ENCODE results near the gene MACROD2.

GRCh38 chr20:15571056-15571455, 1575.7 kb downstream of the MACROD2 start:
- TF ChIP-seq MXI1 (IDR thresholded peaks at IDR 0.05; ENCODE audit: borderline replicate concordance, low read depth, low read length): no peak
- no peak for TF ChIP-seq CTCF (conservative IDR thresholded peaks at IDR 0.05; ENCODE audit: low read depth, low read length)
- TF ChIP-seq CEBPB (IDR thresholded peaks at IDR 0.05; ENCODE audit: low read depth, low read length): no peak
- no peak for TF ChIP-seq FOS (IDR thresholded peaks at IDR 0.05; ENCODE audit: low read depth, low read length)
- TF ChIP-seq BHLHE40 (IDR thresholded peaks at IDR 0.05; ENCODE audit: low read depth, low read length): no peak
- TF ChIP-seq SMC3 (IDR thresholded peaks at IDR 0.05; ENCODE audit: low read depth, low read length): no peak
- no peak for TF ChIP-seq POLR2A (IDR thresholded peaks at IDR 0.05; ENCODE audit: low read depth, low read length)
- no peak for TF ChIP-seq CHD1 (IDR thresholded peaks at IDR 0.05; ENCODE audit: low read depth, low read length)
- no peak for TF ChIP-seq MAZ (IDR thresholded peaks at IDR 0.05; ENCODE audit: borderline replicate concordance, low read depth, low read length)
- TF ChIP-seq USF2 (IDR thresholded peaks at IDR 0.05; ENCODE audit: low read depth, low read length): no peak
- no peak for TF ChIP-seq MAFK (IDR thresholded peaks at IDR 0.05; ENCODE audit: low read depth, low read length)

All from IMR-90 (cell line).